OCI-LY3 (cell line): ENCODE measurements around the gene PTPN13.

ENCODE experiments used
- H2AFZ ChIP-seq: fragments of 200-600, 300-600 bp; shearing (Covaris generic); 2 replicates; pipeline ENCODE4 v1.6.0; 2014; ENCODE audit warnings: antibody characterized with exemption, low read depth, low read length
- H3K27ac ChIP-seq: fragments of 200-600, 300-600 bp; sonication (generic); 2 replicates; pipeline ENCODE4 v1.5.1; 2014; ENCODE audit warnings: mild to moderate bottlenecking, low read length, moderate library complexity, mixed read lengths
- H3K27me3 ChIP-seq: fragments of 200-600, 300-600 bp; sonication (generic); 2 replicates; pipeline ENCODE4 v1.6.1; 2014; ENCODE audit warnings: low read depth, low read length, mixed read lengths
- H3K36me3 ChIP-seq: fragments of 200-600, 300-600 bp; sonication (generic); replicated peaks from 2 replicates; pipeline ENCODE3; 2014; ENCODE audit warnings: low read depth, low read length, mixed read lengths
- H3K4me1 ChIP-seq: fragments of 300-600, 200-600 bp; sonication (generic); 2 replicates; pipeline ENCODE4 v1.6.1; 2014; ENCODE audit warnings: low read length, mixed read lengths
- H3K4me2 ChIP-seq: fragments of 200-600, 300-600 bp; sonication (generic); 2 replicates; pipeline ENCODE4 v1.6.1; 2014; ENCODE audit warnings: low read length, mixed read lengths
- H3K4me3 ChIP-seq: fragments of 300-600, 200-600 bp; sonication (generic); 2 replicates; pipeline ENCODE4 v1.5.1; 2014; ENCODE audit warnings: antibody characterized with exemption, mild to moderate bottlenecking, low read length, moderate library complexity
- H3K79me2 ChIP-seq: fragments of 300-600, 200-600 bp; shearing (Covaris generic); 2 replicates; pipeline ENCODE4 v1.6.1; 2014; ENCODE audit warnings: mild to moderate bottlenecking, low read length, mixed read lengths
- H3K9ac ChIP-seq: fragments of 300-600, 200-600 bp; shearing (Covaris generic); 2 replicates; pipeline ENCODE4 v1.6.0; 2014; ENCODE audit warnings: mild to moderate bottlenecking, low read length, moderate library complexity
- H3K9me3 ChIP-seq: fragments of 200-600, 300-600 bp; shearing (Covaris generic); 2 replicates; pipeline ENCODE4 v1.6.1; 2014; ENCODE audit warnings: low read length, mixed read lengths; ENCODE audit not compliant: insufficient read depth
- H4K20me1 ChIP-seq: fragments of 200-600, 300-600 bp; sonication (generic); 2 replicates; pipeline ENCODE4 v1.6.1; 2016; ENCODE audit warnings: low read length, mixed read lengths; ENCODE audit not compliant: insufficient read depth
- CTCF ChIP-seq: fragments of 200-600, 300-600 bp; sonication (generic); IDR thresholded peaks from 2 replicates; pipeline ENCODE4 v1.5.1; 2014; ENCODE audit warnings: antibody characterized with exemption, low read length, low read depth
- EZH2phosphoT487 ChIP-seq: fragments of 200-600 bp; shearing (Covaris generic); IDR thresholded peaks from 2 replicates; pipeline ENCODE4 v1.6.1; 2018; ENCODE audit warnings: antibody characterized with exemption, mixed run types, low read depth

PTPN13 gene

GRCh38 chr4:86688026-86688425, 93.9 kb downstream of the PTPN13 start:
- no peaks in the 10 kb centered on the region for H3K27me3 ChIP-seq
- no peaks in the 10 kb centered on the region for H4K20me1 ChIP-seq
- no peak overlapping the region for H3K27ac ChIP-seq
- no peak overlapping the region for H3K9ac ChIP-seq
- H3K79me2 ChIP-seq: no peaks in the 10 kb centered on the region
- no peaks in the 10 kb centered on the region for H3K4me1 ChIP-seq
- no peak overlapping the region for H2AFZ ChIP-seq
- no peak overlapping the region for H3K4me3 ChIP-seq
- no peaks in the 10 kb centered on the region for H3K36me3 ChIP-seq
- TF ChIP-seq EZH2phosphoT487 (no peak), CTCF (no peak)
- H3K4me2 ChIP-seq: no peak overlapping the region
- H3K9me3 ChIP-seq: no peaks in the 10 kb centered on the region

- Histone ChIP-seq H3K4me1 (no peaks in the 10 kb centered on the region), H3K27ac (no peak overlapping the region), H3K36me3 (no peaks in the 10 kb centered on the region), H2AFZ (no peak overlapping the region), H3K9me3 (no peaks in the 10 kb centered on the region), H3K4me3 (no peak overlapping the region), H4K20me1 (no peaks in the 10 kb centered on the region), H3K79me2 (no peaks in the 10 kb centered on the region), H3K27me3 (no peaks in the 10 kb centered on the region), H3K9ac (no peak overlapping the region), H3K4me2 (no peak overlapping the region)
- TF ChIP-seq CTCF: no peak
- no peak for TF ChIP-seq EZH2phosphoT487
These were observed 110.5 kb downstream of the PTPN13 start for GRCh38 chr4:86704601-86705000.

GRCh38 chr4:86706923-86707597, 112.9 kb downstream of the PTPN13 start:
- Histone ChIP-seq H3K9ac (no peak overlapping the region), H3K27ac (no peak overlapping the region), H3K4me3 (no peak overlapping the region), H3K9me3 (no peaks in the 10 kb centered on the region), H3K79me2 (no peaks in the 10 kb centered on the region), H3K4me1 (no peaks in the 10 kb centered on the region), H3K27me3 (no peaks in the 10 kb centered on the region), H3K4me2 (no peak overlapping the region), H3K36me3 (no peaks in the 10 kb centered on the region), H2AFZ (no peak overlapping the region), H4K20me1 (no peaks in the 10 kb centered on the region)
- TF ChIP-seq EZH2phosphoT487 (no peak), CTCF (no peak)

- Histone ChIP-seq H3K27ac (no peak overlapping the region), H3K27me3 (no peaks in the 10 kb centered on the region), H3K9ac (no peak overlapping the region), H3K4me2 (no peak overlapping the region), H2AFZ (no peak overlapping the region), H3K79me2 (no peaks in the 10 kb centered on the region), H3K9me3 (no peaks in the 10 kb centered on the region), H4K20me1 (no peaks in the 10 kb centered on the region), H3K4me3 (no peak overlapping the region), H3K4me1 (no peaks in the 10 kb centered on the region), H3K36me3 (no peaks in the 10 kb centered on the region)
- TF ChIP-seq CTCF (no peak), EZH2phosphoT487 (no peak)
These were observed 123.5 kb downstream of the PTPN13 start for GRCh38 chr4:86717651-86718050.
